Measurements from ENCODE around the gene CYP39A1. TPM values are rescaled to one million over a fixed set of nuclear protein-coding genes. Genes with fewer than 3 reads are reported as not detected.

CYP39A1 gene
- total RNA-seq, 1 experiment from 2014 or later: 1.7 TPM

DNA sequence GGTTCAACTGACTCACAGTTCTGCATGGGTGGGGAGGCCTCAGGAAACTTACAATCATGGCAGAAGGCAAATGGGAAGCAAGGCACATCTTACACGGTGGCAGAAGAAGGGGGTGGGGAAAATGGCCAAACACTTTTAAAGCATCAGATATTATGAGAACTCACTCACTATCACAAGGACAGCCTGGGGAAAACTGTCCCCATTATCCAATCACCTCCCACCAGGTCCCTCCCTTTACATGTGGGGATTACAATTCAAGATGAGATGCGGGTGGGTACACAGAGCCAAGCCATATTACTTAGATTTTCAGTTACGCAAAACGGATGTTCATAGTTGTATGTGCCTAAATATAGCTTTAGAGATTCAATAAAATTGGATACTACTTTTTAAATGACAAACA lies 25.6 kb downstream of the CYP39A1 start:
- no peaks in the 10 kb centered on the region for H3K27me3 Mint-ChIP-seq (ENCODE audit: unreplicated experiment)

DNA sequence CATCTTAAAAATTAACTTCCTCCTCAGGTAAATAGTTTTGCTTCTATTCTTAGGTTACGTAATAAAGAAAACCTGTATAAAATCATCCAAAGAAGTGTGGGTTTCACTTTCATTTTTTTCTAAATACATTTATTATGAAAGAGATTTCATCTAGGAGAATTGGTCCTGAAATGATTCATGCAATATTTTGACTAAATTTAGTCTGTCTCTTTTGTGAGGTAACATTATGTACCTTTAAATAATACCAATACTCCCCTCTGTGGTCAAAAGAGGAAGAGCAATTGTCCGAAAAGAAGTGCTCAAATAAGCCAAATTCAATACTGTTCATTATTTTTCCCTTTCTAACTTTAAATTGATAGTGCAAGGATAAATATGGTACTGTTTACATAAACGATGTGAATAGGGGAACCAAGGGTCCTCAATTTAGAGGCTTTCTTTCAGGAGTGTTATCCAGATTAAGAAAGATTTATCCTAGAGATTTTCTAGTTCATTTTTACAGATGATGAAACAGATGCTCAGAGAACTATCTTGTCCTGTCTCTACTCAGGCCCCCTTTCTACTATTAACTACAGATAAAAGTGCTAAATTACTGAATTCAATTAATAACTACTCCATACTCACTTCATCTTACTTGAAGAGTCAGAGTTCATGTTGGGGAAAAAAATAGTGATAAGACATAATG lies 26.2 kb downstream of the CYP39A1 start:
- CTCF ChIA-PET: no interaction called here
- no peak overlapping the region for H3K4me3 Mint-ChIP-seq (ENCODE audit: low read depth, unreplicated experiment)
- no peaks in the 10 kb centered on the region for H3K27me3 Mint-ChIP-seq (ENCODE audit: unreplicated experiment)
- no peaks in the 10 kb centered on the region for H3K9me3 Mint-ChIP-seq (ENCODE audit: low read depth, unreplicated experiment)
- H3K4me1 Mint-ChIP-seq (ENCODE audit: low read depth, unreplicated experiment): no peaks in the 10 kb centered on the region
- H3K27ac Mint-ChIP-seq (ENCODE audit: unreplicated experiment): no peak overlapping the region
- no TSS peak for BruUV-seq (replicated peaks)
- intact Hi-C loops (cut with micrococcal nuclease; ENCODE audit: unreplicated experiment): loop anchor here (1.0 to 10.0 kb wide), 4 partner anchors 134 to 539 kb away; partner anchors contain the start of gene RCAN2
- TF ChIP-seq, protein P1, sequence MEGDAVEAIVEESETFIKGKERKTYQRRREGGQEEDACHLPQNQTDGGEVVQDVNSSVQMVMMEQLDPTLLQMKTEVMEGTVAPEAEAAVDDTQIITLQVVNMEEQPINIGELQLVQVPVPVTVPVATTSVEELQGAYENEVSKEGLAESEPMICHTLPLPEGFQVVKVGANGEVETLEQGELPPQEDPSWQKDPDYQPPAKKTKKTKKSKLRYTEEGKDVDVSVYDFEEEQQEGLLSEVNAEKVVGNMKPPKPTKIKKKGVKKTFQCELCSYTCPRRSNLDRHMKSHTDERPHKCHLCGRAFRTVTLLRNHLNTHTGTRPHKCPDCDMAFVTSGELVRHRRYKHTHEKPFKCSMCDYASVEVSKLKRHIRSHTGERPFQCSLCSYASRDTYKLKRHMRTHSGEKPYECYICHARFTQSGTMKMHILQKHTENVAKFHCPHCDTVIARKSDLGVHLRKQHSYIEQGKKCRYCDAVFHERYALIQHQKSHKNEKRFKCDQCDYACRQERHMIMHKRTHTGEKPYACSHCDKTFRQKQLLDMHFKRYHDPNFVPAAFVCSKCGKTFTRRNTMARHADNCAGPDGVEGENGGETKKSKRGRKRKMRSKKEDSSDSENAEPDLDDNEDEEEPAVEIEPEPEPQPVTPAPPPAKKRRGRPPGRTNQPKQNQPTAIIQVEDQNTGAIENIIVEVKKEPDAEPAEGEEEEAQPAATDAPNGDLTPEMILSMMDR (IDR thresholded peaks at IDR 0.05; ENCODE audit: unreplicated experiment): peak; percentile 36
- DNase-seq: peak; percentile 16
- H3K36me3 Mint-ChIP-seq (ENCODE audit: insufficient read depth, unreplicated experiment): no peaks in the 10 kb centered on the region

More for the DNA sequence above, 25.6 kb downstream of the CYP39A1 start:
- no peaks in the 10 kb centered on the region for H3K36me3 Mint-ChIP-seq (ENCODE audit: insufficient read depth, unreplicated experiment)
- no peak overlapping the region for H3K27ac Mint-ChIP-seq (ENCODE audit: unreplicated experiment)
- H3K4me1 Mint-ChIP-seq (ENCODE audit: low read depth, unreplicated experiment): no peaks in the 10 kb centered on the region
- intact Hi-C loops (cut with micrococcal nuclease; ENCODE audit: unreplicated experiment): loop anchor here (1.0 to 10.0 kb wide), 4 partner anchors 135 to 540 kb away; partner anchors contain the start of gene RCAN2
- H3K4me3 Mint-ChIP-seq (ENCODE audit: low read depth, unreplicated experiment): no peak overlapping the region
- no peak for DNase-seq
- TF ChIP-seq, protein P1 (IDR thresholded peaks at IDR 0.05; ENCODE audit: unreplicated experiment): no peak
- BruUV-seq (replicated peaks): no TSS peak
- H3K9me3 Mint-ChIP-seq (ENCODE audit: low read depth, unreplicated experiment): no peaks in the 10 kb centered on the region
- CTCF ChIA-PET: no interaction called here

DNA sequence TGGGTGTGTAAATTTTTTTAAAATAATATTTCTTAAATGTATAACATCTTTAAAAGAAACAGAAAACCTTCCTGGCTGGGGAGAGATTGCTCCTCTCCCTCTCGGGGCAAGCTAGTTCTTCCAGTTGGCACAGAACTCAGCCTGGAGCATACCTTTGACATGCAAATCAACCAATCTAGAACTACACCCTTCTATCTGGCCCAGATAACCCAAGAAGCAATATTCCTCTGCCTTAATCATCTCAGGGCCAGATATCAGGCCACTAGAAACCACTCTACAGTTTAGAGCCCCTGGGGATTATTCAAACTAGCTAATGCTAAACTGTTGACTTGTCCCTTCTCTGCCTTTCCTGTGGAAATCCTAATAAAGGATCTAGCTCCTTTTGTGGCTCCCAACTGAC lies 33.9 kb downstream of the CYP39A1 start:
- no peak for DNase-seq
- no peaks in the 10 kb centered on the region for H3K9me3 Mint-ChIP-seq (ENCODE audit: low read depth, unreplicated experiment)
- no peaks in the 10 kb centered on the region for H3K27me3 Mint-ChIP-seq (ENCODE audit: unreplicated experiment)
- no peak overlapping the region for H3K4me3 Mint-ChIP-seq (ENCODE audit: low read depth, unreplicated experiment)
- no peaks in the 10 kb centered on the region for H3K36me3 Mint-ChIP-seq (ENCODE audit: insufficient read depth, unreplicated experiment)
- no TSS peak for BruUV-seq (replicated peaks)
- intact Hi-C loops (cut with micrococcal nuclease; ENCODE audit: unreplicated experiment): no loop called here
- TF ChIP-seq, protein P1 (IDR thresholded peaks at IDR 0.05; ENCODE audit: unreplicated experiment): no peak
- peaks cover 8% of the 10 kb centered on the region for H3K4me1 Mint-ChIP-seq (ENCODE audit: low read depth, unreplicated experiment)
- CTCF ChIA-PET: no interaction called here
- H3K27ac Mint-ChIP-seq (ENCODE audit: unreplicated experiment): no peak overlapping the region

DNA sequence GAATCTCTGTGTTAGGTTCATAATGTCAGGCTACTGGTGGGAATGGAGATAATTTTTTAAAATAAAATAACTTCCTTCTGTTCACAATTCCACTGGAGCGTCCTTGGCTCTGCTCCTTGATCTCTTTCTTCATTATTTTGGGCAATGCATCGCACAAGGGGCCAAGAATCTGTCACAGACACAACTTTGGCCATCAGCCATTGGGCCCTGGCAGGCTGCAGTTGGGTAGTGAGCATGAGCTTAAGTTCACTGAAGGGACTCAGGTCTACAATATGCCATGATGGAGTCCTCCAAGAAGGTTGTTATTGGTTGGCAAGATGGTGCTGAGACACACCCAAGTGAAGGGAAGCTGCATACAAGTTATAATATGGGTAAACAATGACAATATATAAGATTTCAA lies 40.0 kb downstream of the CYP39A1 start:
- BruUV-seq (replicated peaks): no TSS peak
- Mint-ChIP-seq H3K27ac (ENCODE audit: unreplicated experiment) (no peak overlapping the region), H3K4me1 (ENCODE audit: low read depth, unreplicated experiment) (peaks cover 8% of the 10 kb centered on the region), H3K4me3 (ENCODE audit: low read depth, unreplicated experiment) (no peak overlapping the region), H3K9me3 (ENCODE audit: low read depth, unreplicated experiment) (no peaks in the 10 kb centered on the region), H3K36me3 (ENCODE audit: insufficient read depth, unreplicated experiment) (no peaks in the 10 kb centered on the region), H3K27me3 (ENCODE audit: unreplicated experiment) (no peaks in the 10 kb centered on the region)
- CTCF ChIA-PET: no interaction called here
- TF ChIP-seq, protein P1 (IDR thresholded peaks at IDR 0.05; ENCODE audit: unreplicated experiment): no peak
- no peak for DNase-seq
- intact Hi-C loops (cut with micrococcal nuclease; ENCODE audit: unreplicated experiment): no loop called here

Data from Calu3 (cell line).